22Rv1 (cell line): Measurements from ENCODE around the gene TSPAN18.

Source experiments
- H3K27ac ChIP-seq: fragments of 450-650 bp; 2 replicates; pipeline ENCODE4 v1.5.1; 2017
- CTCF ChIP-seq: fragments of 450-650 bp; IDR thresholded peaks from 2 replicates; pipeline ENCODE4 v1.5.1; 2017; ENCODE audit warnings: mild to moderate bottlenecking
- ZFX ChIP-seq: fragments of 450-650 bp; IDR thresholded peaks from 2 replicates; pipeline ENCODE4 v1.6.1; 2017; ENCODE audit warnings: antibody characterized with exemption, borderline replicate concordance

Gene TSPAN18

GRCh38 chr11:44752713-44753112, 26.0 kb downstream of the TSPAN18 start:
- H3K27ac ChIP-seq = no peak overlapping the region
- TF ChIP-seq ZFX (no peak), CTCF (no peak)

GRCh38 chr11:44753961-44754645, 27.3 kb downstream of the TSPAN18 start:
- TF ChIP-seq CTCF (no peak), ZFX (no peak)
- H3K27ac ChIP-seq = no peak overlapping the region

- TF ChIP-seq CTCF (no peak), ZFX (no peak)
- no peak overlapping the region for H3K27ac ChIP-seq
Measured at GRCh38 chr11:44754876-44755555, 28.3 kb downstream of the TSPAN18 start.

GRCh38 chr11:44755556-44756523, 29.1 kb downstream of the TSPAN18 start:
- no peak overlapping the region for H3K27ac ChIP-seq
- TF ChIP-seq CTCF (no peak), ZFX (no peak)

- TF ChIP-seq CTCF = no peak
- TF ChIP-seq ZFX = no peak
- no peak overlapping the region for H3K27ac ChIP-seq
Measured at GRCh38 chr11:44758983-44759382, 32.2 kb downstream of the TSPAN18 start.

- H3K27ac ChIP-seq = no peak overlapping the region
- TF ChIP-seq CTCF = no peak
- no peak for TF ChIP-seq ZFX
Measured at GRCh38 chr11:44759743-44760476, 33.1 kb downstream of the TSPAN18 start.
